Measurements from ENCODE around the gene PLCB1. TPM values are rescaled to one million over a fixed set of nuclear protein-coding genes. Genes with fewer than 3 reads are reported as not detected.
A peak's percentile ranks its signal among the peaks of the same experiment; 100 is the strongest.

PLCB1 gene
- total RNA-seq, 1 experiment from 2014 or later, result 4.4 TPM

DNA sequence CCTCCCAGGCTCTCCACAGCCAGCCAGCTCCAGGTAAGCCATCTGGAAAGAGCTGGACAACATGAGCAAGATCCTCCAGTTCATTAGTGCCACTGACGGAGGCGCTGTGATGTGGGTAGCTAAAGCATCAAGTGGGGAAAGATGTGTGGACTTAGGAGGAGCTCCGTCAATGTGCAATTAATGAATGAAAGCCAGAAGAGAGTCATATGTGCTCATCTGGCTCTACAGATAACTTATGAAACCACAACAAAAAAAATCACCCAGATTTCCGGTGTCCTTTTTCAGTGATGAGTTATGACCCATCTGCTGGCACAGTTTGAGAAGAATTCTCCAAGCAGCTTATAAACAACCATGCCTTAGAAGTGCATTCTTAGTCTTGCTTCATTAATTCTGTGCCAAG is 625.1 kb downstream of the PLCB1 start:
- no peak for TF ChIP-seq EZH2phosphoT487 (IDR thresholded peaks at IDR 0.05; ENCODE audit: borderline replicate concordance, low read length)
- TF ChIP-seq EZH2 (IDR thresholded peaks at IDR 0.05; ENCODE audit: low read length, unreplicated experiment), result no peak
- TF ChIP-seq, protein P1, sequence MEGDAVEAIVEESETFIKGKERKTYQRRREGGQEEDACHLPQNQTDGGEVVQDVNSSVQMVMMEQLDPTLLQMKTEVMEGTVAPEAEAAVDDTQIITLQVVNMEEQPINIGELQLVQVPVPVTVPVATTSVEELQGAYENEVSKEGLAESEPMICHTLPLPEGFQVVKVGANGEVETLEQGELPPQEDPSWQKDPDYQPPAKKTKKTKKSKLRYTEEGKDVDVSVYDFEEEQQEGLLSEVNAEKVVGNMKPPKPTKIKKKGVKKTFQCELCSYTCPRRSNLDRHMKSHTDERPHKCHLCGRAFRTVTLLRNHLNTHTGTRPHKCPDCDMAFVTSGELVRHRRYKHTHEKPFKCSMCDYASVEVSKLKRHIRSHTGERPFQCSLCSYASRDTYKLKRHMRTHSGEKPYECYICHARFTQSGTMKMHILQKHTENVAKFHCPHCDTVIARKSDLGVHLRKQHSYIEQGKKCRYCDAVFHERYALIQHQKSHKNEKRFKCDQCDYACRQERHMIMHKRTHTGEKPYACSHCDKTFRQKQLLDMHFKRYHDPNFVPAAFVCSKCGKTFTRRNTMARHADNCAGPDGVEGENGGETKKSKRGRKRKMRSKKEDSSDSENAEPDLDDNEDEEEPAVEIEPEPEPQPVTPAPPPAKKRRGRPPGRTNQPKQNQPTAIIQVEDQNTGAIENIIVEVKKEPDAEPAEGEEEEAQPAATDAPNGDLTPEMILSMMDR (conservative IDR thresholded peaks at IDR 0.05; ENCODE audit: low read depth, low read length), result no peak
- no peak for ATAC-seq
- ChIA-PET CTCF (no interaction called here), POLR2A (ENCODE audit: unreplicated experiment) (no interaction called here)
- Histone ChIP-seq H3K9ac (ENCODE audit: low read length) (no peak overlapping the region), H3F3A (ENCODE audit: low read length, unreplicated experiment) (no peaks in the 10 kb centered on the region), H3K9me3 (ENCODE audit: low read length) (no peaks in the 10 kb centered on the region), H3K79me2 (ENCODE audit: low read length) (no peaks in the 10 kb centered on the region), H3K9me2 (replicated peaks; ENCODE audit: low read length) (no peaks in the 10 kb centered on the region), H3K4me2 (ENCODE audit: low read length) (no peak overlapping the region), H3K27me3 (ENCODE audit: low read length) (no peaks in the 10 kb centered on the region), H4K20me1 (ENCODE audit: low read length) (no peaks in the 10 kb centered on the region), H3K4me1 (ENCODE audit: insufficient read depth, low read length) (no peaks in the 10 kb centered on the region; the same call in 1 of the 2 replicates), H3K36me3 (ENCODE audit: low read depth, low read length) (no peaks in the 10 kb centered on the region), H3K27ac (ENCODE audit: low read length) (no peak overlapping the region), H2AFZ (ENCODE audit: low read length) (no peak overlapping the region), H3K4me3 (ENCODE audit: low read length) (no peak overlapping the region)
- BruUV-seq (replicated peaks), result no TSS peak
- intact Hi-C loops (cut with micrococcal nuclease), result loop anchor here (5.0 to 10.0 kb wide), 2 partner anchors 95 to 858 kb away; no protein-coding TSS in a partner anchor
- DNase-seq, result peak; percentile 31

DNA sequence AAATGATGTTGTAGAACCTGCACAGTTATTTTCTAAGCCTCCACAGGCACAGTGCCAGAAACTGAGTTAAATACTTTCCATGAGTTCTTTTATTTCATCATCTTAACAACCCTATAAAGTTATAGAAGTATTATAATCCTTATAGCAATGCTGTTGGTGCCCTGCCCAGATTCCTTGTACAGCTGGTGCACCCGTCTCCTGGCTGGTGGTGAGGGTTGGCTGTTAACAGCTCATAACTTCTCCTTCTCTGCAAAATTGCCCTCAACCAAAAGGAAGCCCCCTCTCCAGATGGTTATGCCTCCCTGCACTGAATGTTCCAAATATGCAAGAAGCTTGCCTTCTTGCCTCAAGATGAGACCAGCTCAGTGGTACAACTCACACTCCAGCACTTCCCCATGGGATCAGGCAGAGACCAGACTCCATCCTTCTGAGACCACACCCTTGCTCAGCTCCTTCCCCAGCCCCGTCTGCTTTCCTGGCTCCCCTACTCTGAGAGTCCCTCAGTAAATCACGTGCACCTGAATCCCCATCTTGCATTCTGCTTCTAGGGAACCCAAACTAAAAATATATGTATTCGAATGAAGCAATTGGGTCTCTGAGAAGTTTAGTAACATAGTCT is 632.4 kb downstream of the PLCB1 start:
- TF ChIP-seq, protein P1 (conservative IDR thresholded peaks at IDR 0.05; ENCODE audit: low read depth, low read length), result no peak
- no peak for TF ChIP-seq EZH2phosphoT487 (IDR thresholded peaks at IDR 0.05; ENCODE audit: borderline replicate concordance, low read length)
- no peak for TF ChIP-seq EZH2 (IDR thresholded peaks at IDR 0.05; ENCODE audit: low read length, unreplicated experiment)
- POLR2A ChIA-PET (ENCODE audit: unreplicated experiment), result no interaction called here

GRCh38 chr20:8766868-8767390 is 634.9 kb downstream of the PLCB1 start:
- BruUV-seq (replicated peaks), result no TSS peak
- Histone ChIP-seq H3K4me3 (ENCODE audit: low read length) (no peak overlapping the region), H3K9ac (ENCODE audit: low read length) (no peak overlapping the region), H3F3A (ENCODE audit: low read length, unreplicated experiment) (no peaks in the 10 kb centered on the region), H3K79me2 (ENCODE audit: low read length) (no peaks in the 10 kb centered on the region), H4K20me1 (ENCODE audit: low read length) (no peaks in the 10 kb centered on the region), H3K9me3 (ENCODE audit: low read length) (no peaks in the 10 kb centered on the region), H3K36me3 (ENCODE audit: low read depth, low read length) (no peaks in the 10 kb centered on the region), H3K4me1 (ENCODE audit: insufficient read depth, low read length) (0 out of 2 replicates have a peak, but pooled peaks cover 3% of the 10 kb centered on the region), H2AFZ (ENCODE audit: low read length) (no peak overlapping the region), H3K27me3 (ENCODE audit: low read length) (no peaks in the 10 kb centered on the region), H3K4me2 (ENCODE audit: low read length) (no peak overlapping the region), H3K27ac (ENCODE audit: low read length) (no peak overlapping the region), H3K9me2 (replicated peaks; ENCODE audit: low read length) (no peaks in the 10 kb centered on the region)
- ATAC-seq, result no peak
- DNase-seq, result no peak
- CTCF ChIA-PET, result no interaction called here
- intact Hi-C loops (cut with micrococcal nuclease), result no loop called here
- TF ChIP-seq EZH2 (IDR thresholded peaks at IDR 0.05; ENCODE audit: low read length, unreplicated experiment) (no peak), EZH2phosphoT487 (IDR thresholded peaks at IDR 0.05; ENCODE audit: borderline replicate concordance, low read length) (no peak)
- TF ChIP-seq, protein P1 (conservative IDR thresholded peaks at IDR 0.05; ENCODE audit: low read depth, low read length), result no peak
- POLR2A ChIA-PET (ENCODE audit: unreplicated experiment), result no interaction called here

More for the DNA sequence above, 632.4 kb downstream of the PLCB1 start:
- Histone ChIP-seq H3K9me3 (ENCODE audit: low read length) (no peaks in the 10 kb centered on the region), H3K9me2 (replicated peaks; ENCODE audit: low read length) (no peaks in the 10 kb centered on the region), H3K4me1 (ENCODE audit: insufficient read depth, low read length) (0 out of 2 replicates have a peak, but pooled peaks cover 3% of the 10 kb centered on the region), H3K4me3 (ENCODE audit: low read length) (no peak overlapping the region), H2AFZ (ENCODE audit: low read length) (no peak overlapping the region), H4K20me1 (ENCODE audit: low read length) (no peaks in the 10 kb centered on the region), H3K4me2 (ENCODE audit: low read length) (no peak overlapping the region), H3K27ac (ENCODE audit: low read length) (no peak overlapping the region), H3K36me3 (ENCODE audit: low read depth, low read length) (no peaks in the 10 kb centered on the region), H3K79me2 (ENCODE audit: low read length) (no peaks in the 10 kb centered on the region), H3K27me3 (ENCODE audit: low read length) (no peaks in the 10 kb centered on the region), H3F3A (ENCODE audit: low read length, unreplicated experiment) (no peaks in the 10 kb centered on the region), H3K9ac (ENCODE audit: low read length) (no peak overlapping the region)
- CTCF ChIA-PET, result interaction anchor here (0.7 kb wide), 1 partner anchor 558 kb away, joined by 3 read pairs; no protein-coding TSS in a partner anchor
- intact Hi-C loops (cut with micrococcal nuclease), result loop anchor here (2.0 kb wide), 1 partner anchor 174 kb away; no protein-coding TSS in a partner anchor
- DNase-seq (peak; percentile 44), ATAC-seq (peak; percentile 93)
- BruUV-seq (replicated peaks), result no TSS peak

Data from PC-3 (cell line).